ENCODE data around the gene HSPB6. TPM values are rescaled to one million over a fixed set of nuclear protein-coding genes. Genes with fewer than 3 reads are reported as not detected.

HSPB6 gene
- total RNA-seq, 2 donors from 2014 or later: not detected

GRCh38 chr19:35789978-35790944 lies 33.4 kb upstream of the HSPB6 start:
- ATAC-seq (no peak), DNase-seq (ENCODE audit: low spot score) (no peak)
- Mint-ChIP-seq H3K27me3 (no peaks in the 10 kb centered on the region), H3K4me3 (no peak overlapping the region), H3K9me3 (no peaks in the 10 kb centered on the region), H3K36me3 (no peaks in the 10 kb centered on the region), H3K4me1 (ENCODE audit: low read depth in 2 of 2) (no peaks in the 10 kb centered on the region), H3K27ac (no peak overlapping the region)

GRCh38 chr19:35789195-35789977 lies 32.6 kb upstream of the HSPB6 start:
- H3K36me3 Mint-ChIP-seq: no peaks in the 10 kb centered on the region
- ATAC-seq (no peak), DNase-seq (ENCODE audit: low spot score) (no peak)
- no peaks in the 10 kb centered on the region for H3K27me3 Mint-ChIP-seq
- no peaks in the 10 kb centered on the region for H3K4me1 Mint-ChIP-seq (ENCODE audit: low read depth in 2 of 2)
- H3K27ac Mint-ChIP-seq: no peak overlapping the region
- H3K4me3 Mint-ChIP-seq: no peak overlapping the region
- H3K9me3 Mint-ChIP-seq: no peaks in the 10 kb centered on the region

- Mint-ChIP-seq H3K27me3 (no peaks in the 10 kb centered on the region), H3K9me3 (no peaks in the 10 kb centered on the region), H3K4me1 (ENCODE audit: low read depth in 2 of 2) (peaks cover under 1 to 4% of the 10 kb centered on the region in 2 donors), H3K36me3 (no peaks in the 10 kb centered on the region), H3K4me3 (no peak overlapping the region), H3K27ac (no peak overlapping the region)
- DNase-seq (ENCODE audit: low spot score): no peak
- ATAC-seq: no peak
Measured at GRCh38 chr19:35788205-35788960, 31.6 kb upstream of the HSPB6 start.

- peaks cover 6 to 10% of the 10 kb centered on the region in 2 donors for H3K4me1 Mint-ChIP-seq (ENCODE audit: low read depth in 2 of 2)
- H3K27ac Mint-ChIP-seq: no peak overlapping the region
- H3K36me3 Mint-ChIP-seq: no peaks in the 10 kb centered on the region
- no peak overlapping the region for H3K4me3 Mint-ChIP-seq
- ATAC-seq (no peak), DNase-seq (ENCODE audit: low spot score) (no peak)
- H3K27me3 Mint-ChIP-seq: no peaks in the 10 kb centered on the region
- H3K9me3 Mint-ChIP-seq: no peaks in the 10 kb centered on the region
Measured at GRCh38 chr19:35787227-35787799, 30.5 kb upstream of the HSPB6 start.

GRCh38 chr19:35786299-35787160 lies 29.7 kb upstream of the HSPB6 start:
- Mint-ChIP-seq H3K27me3 (no peaks in the 10 kb centered on the region), H3K9me3 (no peaks in the 10 kb centered on the region), H3K27ac (no peak overlapping the region), H3K4me1 (ENCODE audit: low read depth in 2 of 2) (peaks cover 6 to 10% of the 10 kb centered on the region in 2 donors), H3K4me3 (no peak overlapping the region), H3K36me3 (no peaks in the 10 kb centered on the region)
- ATAC-seq: no peak
- no peak for DNase-seq (ENCODE audit: low spot score)

GRCh38 chr19:35785339-35785627 lies 28.5 kb upstream of the HSPB6 start:
- peaks cover 6 to 13% of the 10 kb centered on the region in 2 donors for H3K4me1 Mint-ChIP-seq (ENCODE audit: low read depth in 2 of 2)
- no peaks in the 10 kb centered on the region for H3K9me3 Mint-ChIP-seq
- H3K27ac Mint-ChIP-seq: no peak overlapping the region
- ATAC-seq: no peak
- DNase-seq (ENCODE audit: low spot score): no peak
- no peaks in the 10 kb centered on the region for H3K27me3 Mint-ChIP-seq
- no peaks in the 10 kb centered on the region for H3K36me3 Mint-ChIP-seq
- no peak overlapping the region for H3K4me3 Mint-ChIP-seq

GRCh38 chr19:35784503-35785338 lies 27.9 kb upstream of the HSPB6 start:
- no peak for ATAC-seq
- Mint-ChIP-seq H3K27ac (no peak overlapping the region), H3K27me3 (no peaks in the 10 kb centered on the region), H3K36me3 (no peaks in the 10 kb centered on the region), H3K4me1 (ENCODE audit: low read depth in 2 of 2) (peaks cover 6 to 13% of the 10 kb centered on the region in 2 donors), H3K4me3 (no peak overlapping the region), H3K9me3 (no peaks in the 10 kb centered on the region)
- DNase-seq (ENCODE audit: low spot score): no peak

GRCh38 chr19:35783469-35784434 lies 26.9 kb upstream of the HSPB6 start:
- H3K27ac Mint-ChIP-seq: no peak overlapping the region
- H3K4me1 Mint-ChIP-seq (ENCODE audit: low read depth in 2 of 2): peaks cover 6 to 13% of the 10 kb centered on the region in 2 donors

GRCh38 chr19:35782589-35782988 lies 25.8 kb upstream of the HSPB6 start:
- Mint-ChIP-seq H3K4me1 (ENCODE audit: low read depth in 2 of 2) (peaks cover 6 to 13% of the 10 kb centered on the region in 2 donors), H3K4me3 (no peak overlapping the region), H3K27me3 (no peaks in the 10 kb centered on the region), H3K36me3 (no peaks in the 10 kb centered on the region), H3K9me3 (no peaks in the 10 kb centered on the region), H3K27ac (no peak overlapping the region)
- no peak for ATAC-seq
- no peak for DNase-seq (ENCODE audit: low spot score)

More at GRCh38 chr19:35783469-35784434, 26.9 kb upstream of the HSPB6 start:
- Mint-ChIP-seq H3K9me3 (no peaks in the 10 kb centered on the region), H3K4me3 (no peak overlapping the region), H3K27me3 (no peaks in the 10 kb centered on the region), H3K36me3 (no peaks in the 10 kb centered on the region)
- ATAC-seq (no peak), DNase-seq (ENCODE audit: low spot score) (no peak)

GRCh38 chr19:35781650-35782049 lies 24.8 kb upstream of the HSPB6 start:
- ATAC-seq (no peak), DNase-seq (ENCODE audit: low spot score) (no peak)
- no peaks in the 10 kb centered on the region for H3K9me3 Mint-ChIP-seq
- peaks cover 12 to 18% of the 10 kb centered on the region in 2 donors for H3K4me1 Mint-ChIP-seq (ENCODE audit: low read depth in 2 of 2)
- H3K27ac Mint-ChIP-seq: no peak overlapping the region
- H3K36me3 Mint-ChIP-seq: no peaks in the 10 kb centered on the region
- no peaks in the 10 kb centered on the region for H3K27me3 Mint-ChIP-seq
- no peak overlapping the region for H3K4me3 Mint-ChIP-seq

GRCh38 chr19:35780717-35781116 lies 23.9 kb upstream of the HSPB6 start:
- Mint-ChIP-seq H3K36me3 (no peaks in the 10 kb centered on the region), H3K9me3 (no peaks in the 10 kb centered on the region), H3K27ac (no peak overlapping the region), H3K4me3 (no peak overlapping the region), H3K4me1 (ENCODE audit: low read depth in 2 of 2) (peaks cover 20 to 27% of the 10 kb centered on the region in 2 donors), H3K27me3 (no peaks in the 10 kb centered on the region)
- DNase-seq (ENCODE audit: low spot score): no peak
- ATAC-seq: no peak

All from natural killer cell treated with Interleukin-12 subunit alpha and Interleukin-12 subunit beta and Interleukin-15 and Interleukin-18, amount 100 ng/mL, for 72 hours (primary cell).